CD4-positive, alpha-beta T cell treated with Interleukin-15 for 4 hours (primary cell): ENCODE measurements around the gene TBC1D24.
"Not testable (repeated sequence)": the region's sequence is repeated elsewhere in the genome, so short reads cannot be mapped to it uniquely, and the experiment has no call there.

Experiments
- DNase-seq: peaks from one replicate; pipeline ENCODE4 v3.0.0-alpha.2; 2020; ENCODE audit warnings: low spot score

The TBC1D24 gene

DNA sequence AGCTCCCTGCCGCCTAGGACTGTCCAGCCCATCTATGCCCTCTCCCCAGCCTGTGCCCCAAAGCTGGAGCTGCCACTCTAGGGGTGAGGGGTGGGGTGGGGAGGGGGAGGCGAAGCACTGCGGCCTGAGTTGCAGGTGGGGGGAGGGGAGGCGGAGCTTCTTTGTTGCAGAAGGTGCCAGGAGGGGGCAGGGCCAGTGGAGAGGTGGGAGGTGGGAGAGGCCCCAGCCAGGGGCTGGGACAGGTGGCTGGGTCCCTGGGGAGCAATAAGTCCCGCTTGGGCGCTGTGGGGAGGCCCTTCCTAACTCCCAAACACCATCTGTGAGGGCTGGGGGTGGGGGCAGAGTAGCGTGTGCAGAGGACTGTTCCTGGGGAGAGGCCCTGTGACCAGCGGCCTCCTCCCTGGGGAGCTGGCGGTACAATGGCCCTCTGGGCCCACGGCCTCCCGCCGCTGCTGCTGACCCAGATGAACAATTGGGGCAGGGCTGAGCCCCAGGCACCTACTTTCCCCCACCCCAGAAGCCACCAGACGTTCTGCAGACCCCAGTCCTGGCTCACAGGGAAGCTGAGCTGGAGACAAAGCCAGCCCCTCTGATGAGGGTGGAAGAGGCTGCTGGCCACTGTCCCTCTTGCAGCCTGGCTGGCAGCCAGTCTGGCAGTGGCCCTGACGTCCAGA is 6.1 kb upstream of the TBC1D24 start:
- no peak for DNase-seq

DNA sequence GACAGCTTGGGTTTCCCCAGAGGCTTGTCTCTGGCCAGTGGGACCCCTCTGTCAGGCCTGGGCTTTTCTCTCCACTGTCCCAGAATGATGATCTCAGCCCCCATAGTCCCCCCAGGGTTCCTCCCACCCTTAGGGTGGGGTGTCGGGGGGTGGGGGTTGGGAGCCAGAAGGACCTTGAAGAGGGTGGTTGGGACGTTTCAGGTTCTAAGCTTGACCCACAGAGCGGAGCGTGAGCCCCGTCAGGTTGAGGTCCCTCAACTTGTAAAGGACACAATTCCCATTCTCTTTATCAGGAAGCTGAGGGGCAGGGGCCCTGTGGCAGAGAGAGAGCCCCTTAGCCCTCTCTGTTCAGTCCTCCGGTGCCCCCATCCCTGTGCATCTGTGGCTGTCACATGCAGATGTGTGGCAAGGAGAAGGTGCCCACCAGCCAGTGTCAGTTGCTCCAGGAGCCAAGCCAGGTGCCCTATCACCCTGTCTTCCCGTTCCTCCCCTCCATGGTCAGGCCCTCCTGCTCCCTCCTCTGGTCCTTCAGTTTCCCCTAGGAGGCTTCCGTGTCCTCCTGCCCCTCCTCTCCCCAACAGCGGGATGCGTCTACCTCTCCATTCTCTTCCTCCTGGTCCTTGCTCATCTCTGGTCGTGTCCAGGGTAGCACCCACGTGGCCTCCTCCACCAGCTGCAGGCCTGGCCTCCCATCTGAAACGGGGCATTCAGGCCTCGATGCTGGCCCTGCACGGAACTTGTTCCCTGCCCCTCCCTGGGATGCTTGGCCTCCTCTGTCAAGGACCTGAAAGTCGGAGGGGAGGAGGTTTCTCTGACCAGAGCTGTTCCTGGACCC is 5.3 kb upstream of the TBC1D24 start:
- DNase-seq: no peak

DNA sequence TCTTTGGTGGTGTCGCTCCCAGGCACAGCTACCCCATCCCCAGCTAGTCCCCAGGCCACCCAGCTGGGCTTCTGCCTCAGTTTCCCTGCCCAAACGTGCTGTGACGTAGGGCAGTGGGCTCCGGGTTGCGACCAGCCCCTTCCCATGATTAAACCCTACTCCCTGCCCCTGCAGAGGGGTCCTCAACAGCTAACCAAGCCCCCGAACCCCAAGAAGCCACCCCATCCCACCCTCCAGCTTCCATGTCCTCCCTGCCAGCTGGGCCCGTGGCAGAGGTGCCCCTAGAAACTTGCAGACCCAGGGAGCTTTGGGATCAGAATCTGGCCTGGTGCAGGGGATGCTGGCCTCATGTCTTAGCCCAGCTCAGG is 4.7 kb upstream of the TBC1D24 start:
- no peak for DNase-seq

DNA sequence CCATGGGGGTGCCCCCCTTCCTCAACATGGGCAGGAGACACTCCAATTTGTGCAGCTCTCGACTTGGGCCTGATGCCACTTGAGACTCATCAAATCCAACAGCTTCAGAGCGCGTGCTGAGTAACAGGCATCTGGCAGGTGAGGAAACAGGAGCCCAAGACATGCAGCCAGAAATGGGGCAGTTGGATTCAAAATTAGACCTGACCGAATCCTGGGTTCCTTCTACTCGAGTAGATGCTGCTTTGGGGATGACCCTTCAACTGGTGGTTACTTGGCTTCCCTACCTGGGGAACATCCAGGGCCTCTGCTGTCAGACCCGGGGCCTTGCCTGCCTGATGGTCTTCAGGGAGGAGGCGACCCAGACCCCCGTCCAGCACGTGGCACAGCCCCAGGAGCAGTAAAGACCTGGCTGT is 4.3 kb upstream of the TBC1D24 start:
- DNase-seq: no peak

DNA sequence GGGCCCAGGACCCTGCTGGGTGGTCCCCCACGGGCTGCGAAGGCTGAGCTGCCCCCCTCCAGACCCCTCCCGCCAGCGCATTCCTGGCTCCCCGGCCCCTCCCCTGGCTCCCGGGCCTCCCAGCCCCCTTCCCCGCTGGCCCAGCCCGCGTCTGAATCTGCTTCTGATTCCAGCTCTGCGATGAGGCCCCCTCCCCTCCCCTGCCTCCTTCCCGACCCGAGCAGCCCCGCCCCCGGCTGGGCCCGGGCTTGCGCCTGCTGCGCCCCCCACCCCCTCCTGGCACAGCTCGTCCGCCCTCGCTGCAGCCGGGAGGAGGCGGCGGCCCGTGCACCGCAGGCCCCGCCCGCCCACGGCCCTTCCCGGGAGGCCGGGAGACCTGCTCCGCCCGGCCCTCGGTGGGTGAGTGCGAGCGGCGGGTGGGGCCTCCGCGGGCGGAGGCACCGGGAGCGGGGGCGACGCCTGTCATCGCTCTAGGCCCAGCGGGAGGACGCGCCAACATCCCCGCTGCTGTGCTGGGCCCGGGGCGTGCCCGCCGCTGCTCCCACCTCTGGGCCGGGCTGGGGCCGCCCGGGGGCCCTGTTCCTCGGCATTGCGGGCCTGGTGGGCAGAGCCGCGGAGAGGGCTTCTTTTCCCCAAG is 3.8 kb upstream of the TBC1D24 start, which contains the start of gene NTN3:
TSS of gene NTN3 (plus strand) at position 282 of the 637 bp plus-strand sequence. CDS start 405 bp downstream, outside the sequence.
- no peak for DNase-seq

DNA sequence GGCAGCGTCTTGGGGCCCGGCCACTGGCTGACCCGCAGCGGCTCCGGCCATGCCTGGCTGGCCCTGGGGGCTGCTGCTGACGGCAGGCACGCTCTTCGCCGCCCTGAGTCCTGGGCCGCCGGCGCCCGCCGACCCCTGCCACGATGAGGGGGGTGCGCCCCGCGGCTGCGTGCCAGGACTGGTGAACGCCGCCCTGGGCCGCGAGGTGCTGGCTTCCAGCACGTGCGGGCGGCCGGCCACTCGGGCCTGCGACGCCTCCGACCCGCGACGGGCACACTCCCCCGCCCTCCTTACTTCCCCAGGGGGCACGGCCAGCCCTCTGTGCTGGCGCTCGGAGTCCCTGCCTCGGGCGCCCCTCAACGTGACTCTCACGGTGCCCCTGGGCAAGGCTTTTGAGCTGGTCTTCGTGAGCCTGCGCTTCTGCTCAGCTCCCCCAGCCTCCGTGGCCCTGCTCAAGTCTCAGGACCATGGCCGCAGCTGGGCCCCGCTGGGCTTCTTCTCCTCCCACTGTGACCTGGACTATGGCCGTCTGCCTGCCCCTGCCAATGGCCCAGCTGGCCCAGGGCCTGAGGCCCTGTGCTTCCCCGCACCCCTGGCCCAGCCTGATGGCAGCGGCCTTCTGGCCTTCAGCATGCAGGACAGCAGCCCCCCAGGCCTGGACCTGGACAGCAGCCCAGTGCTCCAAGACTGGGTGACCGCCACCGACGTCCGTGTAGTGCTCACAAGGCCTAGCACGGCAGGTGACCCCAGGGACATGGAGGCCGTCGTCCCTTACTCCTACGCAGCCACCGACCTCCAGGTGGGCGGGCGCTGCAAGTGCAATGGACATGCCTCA is 3.1 kb upstream of the TBC1D24 start:
- DNase-seq: no peak

DNA sequence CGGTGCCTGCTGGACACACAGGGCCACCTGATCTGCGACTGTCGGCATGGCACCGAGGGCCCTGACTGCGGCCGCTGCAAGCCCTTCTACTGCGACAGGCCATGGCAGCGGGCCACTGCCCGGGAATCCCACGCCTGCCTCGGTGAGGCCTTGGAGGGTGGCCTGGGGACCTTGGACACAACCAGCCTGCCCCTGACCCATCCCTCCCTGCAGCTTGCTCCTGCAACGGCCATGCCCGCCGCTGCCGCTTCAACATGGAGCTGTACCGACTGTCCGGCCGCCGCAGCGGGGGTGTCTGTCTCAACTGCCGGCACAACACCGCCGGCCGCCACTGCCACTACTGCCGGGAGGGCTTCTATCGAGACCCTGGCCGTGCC is 2.5 kb upstream of the TBC1D24 start:
- DNase-seq: no peak

DNA sequence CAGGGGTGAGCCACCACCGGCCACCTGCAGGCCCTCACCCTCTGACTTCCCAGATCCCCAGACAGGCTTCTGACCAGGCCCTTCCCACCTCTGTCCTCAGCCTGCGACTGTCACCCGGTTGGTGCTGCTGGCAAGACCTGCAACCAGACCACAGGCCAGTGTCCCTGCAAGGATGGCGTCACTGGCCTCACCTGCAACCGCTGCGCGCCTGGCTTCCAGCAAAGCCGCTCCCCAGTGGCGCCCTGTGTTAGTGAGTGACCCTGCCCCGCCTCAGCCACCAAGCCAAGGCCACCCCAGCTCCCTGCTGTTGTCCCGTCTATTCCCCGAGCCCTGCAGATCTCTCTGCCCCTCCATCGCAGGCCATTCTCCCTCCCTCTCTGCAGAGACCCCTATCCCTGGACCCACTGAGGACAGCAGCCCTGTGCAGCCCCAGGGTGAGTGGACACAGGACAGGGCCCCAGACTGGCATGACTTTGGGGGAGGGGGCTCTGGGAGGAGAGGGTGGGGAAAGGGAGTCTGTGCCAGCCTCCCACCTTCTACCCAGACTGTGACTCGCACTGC is 2.0 kb upstream of the TBC1D24 start:
- DNase-seq: no peak

DNA sequence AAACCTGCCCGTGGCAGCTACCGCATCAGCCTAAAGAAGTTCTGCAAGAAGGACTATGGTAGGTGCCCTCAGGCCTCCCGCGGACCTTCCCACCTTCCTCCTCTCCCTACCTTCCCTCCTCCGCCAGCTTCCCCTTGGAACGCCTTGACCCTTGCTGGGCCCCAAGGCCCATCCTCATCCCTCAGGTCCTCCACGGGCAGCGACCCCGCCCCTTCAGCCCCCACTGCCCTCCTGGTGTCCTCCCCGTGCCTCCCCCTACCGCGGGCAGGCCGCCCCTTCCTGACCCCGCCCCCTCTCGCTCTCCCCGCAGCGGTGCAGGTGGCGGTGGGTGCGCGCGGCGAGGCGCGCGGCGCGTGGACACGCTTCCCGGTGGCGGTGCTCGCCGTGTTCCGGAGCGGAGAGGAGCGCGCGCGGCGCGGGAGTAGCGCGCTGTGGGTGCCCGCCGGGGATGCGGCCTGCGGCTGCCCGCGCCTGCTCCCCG is 1.4 kb upstream of the TBC1D24 start:
- DNase-seq: peak; percentile 9

DNA sequence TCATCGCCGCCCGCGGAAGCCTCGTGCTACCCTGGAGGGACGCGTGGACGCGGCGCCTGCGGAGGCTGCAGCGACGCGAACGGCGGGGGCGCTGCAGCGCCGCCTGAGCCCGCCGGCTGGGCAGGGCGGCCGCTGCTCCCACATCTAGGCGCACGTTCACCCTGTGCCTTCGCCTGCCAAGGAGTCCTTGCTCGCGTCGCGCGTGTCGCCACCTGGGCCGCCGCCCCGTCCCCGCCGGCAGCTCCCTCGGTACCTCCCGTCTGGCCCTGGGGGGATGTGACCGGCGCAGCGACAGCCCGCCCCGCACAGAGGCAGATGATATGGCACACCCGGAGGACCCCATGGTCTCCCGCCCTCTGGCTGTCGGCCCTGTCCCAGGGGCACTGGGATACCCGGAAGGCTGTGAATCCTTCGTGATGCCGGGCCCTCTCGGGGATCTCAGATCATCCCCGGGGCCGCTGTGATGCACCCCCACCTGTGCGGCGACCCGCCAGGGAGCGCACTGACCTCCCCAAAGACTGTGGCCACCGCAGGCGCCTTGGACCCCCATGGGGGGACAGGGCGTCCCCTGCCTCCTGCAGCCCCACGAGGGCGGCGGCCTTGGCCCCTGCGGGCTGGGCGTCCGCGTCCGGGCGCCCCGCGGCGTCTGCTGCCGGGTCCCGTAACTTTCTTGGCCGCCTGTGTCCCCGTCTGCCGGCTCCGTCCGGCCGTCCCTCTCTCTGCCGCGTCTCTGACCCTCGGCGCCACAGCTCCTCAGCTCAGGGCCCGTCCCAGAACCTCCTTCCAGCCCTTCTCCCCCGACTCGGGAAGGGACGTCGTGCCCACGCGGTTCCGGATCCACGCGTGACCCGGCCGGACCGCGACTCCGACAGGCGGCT is 689 bp upstream of the TBC1D24 start:
- peak; percentile 59 for DNase-seq

DNA sequence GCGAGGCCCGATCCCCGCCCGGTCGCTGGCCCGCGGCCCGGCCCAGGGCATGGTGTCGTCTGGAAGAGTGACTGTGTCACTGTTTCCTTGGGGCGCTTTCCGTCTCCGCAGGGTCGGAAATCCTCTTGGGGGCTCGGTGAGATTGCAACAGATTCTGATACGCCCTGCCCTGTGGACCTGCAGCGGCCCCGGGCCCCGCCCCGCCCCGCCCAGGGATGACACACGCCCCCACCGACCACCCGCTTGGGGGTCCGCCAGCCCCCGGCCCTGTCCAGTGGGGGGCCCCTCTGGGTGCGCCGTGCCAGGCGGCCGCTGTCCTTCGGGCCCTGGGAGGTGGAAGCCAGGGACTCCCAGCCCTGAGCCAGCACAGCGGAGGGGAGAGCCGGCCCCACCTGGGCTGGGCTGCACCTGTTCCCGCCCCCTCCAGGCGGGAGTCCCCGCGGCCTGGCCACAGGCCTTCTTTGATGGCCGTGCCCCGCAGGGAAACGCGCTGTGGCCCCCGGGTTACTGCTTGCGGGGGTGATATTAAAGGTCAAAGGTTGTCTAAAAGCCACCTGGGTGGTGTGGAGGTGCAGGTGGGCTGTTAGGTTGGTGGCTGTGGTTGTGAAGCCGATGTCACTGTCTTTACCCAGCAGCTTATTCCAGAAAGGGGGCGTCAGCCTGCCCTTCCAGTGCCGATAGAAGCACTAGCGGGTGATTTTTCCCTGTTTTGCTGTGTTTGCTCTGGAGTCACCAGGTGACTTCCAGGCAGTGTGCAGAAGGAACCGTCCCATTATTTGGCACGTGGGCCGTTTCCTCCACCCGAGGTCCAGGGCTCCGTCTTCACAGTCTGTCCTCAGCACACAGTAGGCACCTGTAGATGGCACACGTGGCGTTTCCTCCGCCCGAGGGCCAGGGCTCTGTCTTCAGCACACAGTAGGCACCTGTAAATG is 752 bp downstream of the TBC1D24 start:
- DNase-seq: peak; percentile 16

DNA sequence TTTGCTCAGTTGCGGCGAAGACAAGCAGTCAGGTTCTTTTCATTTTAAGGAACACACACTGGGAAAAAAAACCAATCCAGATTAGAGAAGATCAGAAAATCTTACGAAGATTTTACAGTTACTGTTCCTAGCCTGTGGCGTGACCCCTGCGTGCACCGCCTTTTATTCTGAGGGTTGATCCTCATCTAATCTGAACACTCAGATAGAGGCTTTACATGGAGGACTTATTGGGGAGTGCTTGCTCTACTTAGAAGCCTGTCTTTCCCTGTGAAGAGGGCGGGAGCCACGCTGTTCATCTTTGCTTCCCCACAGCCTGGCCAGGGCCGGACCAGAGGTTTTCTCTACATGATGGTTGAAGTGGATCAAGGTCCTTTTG is 1.4 kb downstream of the TBC1D24 start:
- DNase-seq: no peak

DNA sequence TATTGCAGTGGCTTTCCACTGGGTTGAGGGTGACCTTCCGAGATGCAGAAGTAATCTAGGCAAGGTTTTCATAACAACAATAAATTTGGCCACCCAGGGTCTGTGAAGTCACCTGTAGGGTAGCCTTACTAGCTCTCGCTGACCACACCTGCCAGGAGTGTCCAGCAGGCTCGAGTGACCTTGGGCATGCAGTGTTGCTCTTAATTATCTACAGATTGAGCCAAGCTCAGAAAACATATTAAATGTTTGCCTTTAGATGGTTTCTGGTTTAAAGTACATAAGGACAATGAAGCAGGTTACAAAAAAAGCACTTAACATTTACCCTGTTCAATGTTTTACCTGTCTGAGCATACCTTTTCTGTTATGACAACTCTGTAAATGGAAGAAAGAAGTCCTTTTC is 1.8 kb downstream of the TBC1D24 start:
- no peak for DNase-seq

DNA sequence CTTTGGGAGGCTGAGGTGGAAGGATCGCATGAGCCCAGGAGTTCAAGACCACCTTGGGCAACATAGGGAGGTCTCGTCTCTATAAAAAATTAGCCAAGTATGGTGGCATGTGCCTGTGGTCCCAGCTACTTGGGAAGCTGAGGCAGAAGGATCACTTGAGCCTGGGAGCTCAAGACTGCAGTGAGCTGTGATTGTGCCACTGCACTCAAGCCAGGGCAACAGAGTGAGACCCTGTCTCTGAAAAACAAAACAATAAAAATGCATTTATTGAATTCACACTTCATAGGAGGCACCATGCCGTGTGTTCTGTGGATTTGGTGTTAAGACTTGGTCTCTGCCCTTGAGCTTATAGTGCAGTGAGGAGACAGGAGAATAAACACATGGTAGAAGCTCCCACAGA is 2.4 kb downstream of the TBC1D24 start:
- DNase-seq: no peak

DNA sequence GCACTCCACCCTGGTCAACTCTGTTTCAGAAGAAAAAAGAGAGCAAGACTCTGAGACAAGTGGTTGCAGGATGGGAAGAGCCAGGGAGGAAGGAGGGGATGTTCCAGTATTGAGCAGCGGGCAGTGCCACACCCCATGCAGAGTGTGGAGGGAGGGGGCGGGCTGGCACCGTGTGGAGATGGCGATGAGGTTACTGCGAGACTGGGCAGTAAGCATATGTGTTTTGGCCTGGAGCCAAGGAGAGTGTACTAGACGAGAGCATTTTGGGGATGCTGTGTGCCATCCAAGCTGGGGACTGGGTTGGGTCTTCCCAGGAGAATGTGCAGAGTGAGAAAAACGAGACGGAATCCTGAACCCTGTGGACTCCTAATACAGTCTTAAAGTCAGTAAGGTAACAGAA is 3.4 kb downstream of the TBC1D24 start:
- DNase-seq: no peak

DNA sequence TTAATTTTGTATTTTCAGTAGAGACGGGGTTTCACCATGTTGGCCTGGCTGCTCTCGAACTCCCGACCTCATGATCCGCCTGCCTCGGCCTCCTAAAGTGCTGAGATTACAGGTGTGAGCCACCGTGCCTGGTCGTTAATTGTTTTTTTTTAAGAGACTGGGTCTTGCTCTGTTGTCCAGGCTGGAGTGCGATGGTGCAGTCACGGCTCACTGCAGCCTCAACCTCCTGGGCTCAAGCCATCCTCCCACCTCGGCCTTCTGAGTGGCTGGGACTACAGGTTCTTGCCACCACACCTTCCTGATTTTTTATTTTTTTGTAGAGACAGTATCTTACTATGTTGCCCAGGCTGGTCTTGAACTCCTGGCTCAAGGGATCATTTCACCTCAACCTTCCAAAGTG is 5.1 kb downstream of the TBC1D24 start:
- not testable (repeated sequence) for DNase-seq

DNA sequence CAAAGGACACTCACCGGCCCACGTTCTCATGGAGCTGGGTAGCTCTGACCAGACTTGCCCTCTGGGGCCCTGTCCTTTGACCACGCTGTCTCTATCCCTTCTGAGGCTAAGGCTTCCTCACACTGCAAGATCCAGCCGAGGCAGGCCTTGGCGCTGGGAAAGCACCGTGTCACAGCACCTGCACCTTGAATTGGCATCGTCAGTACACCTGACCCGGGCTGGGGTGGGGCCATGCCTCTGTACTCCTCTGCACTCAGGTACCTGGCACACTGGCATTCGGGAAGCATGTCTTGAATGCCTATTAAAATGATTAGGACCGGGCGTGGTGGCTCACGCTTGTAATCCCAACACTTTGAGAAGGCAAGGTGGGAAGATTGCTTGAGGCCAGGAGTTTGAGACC is 6.0 kb downstream of the TBC1D24 start:
- DNase-seq: no peak

DNA sequence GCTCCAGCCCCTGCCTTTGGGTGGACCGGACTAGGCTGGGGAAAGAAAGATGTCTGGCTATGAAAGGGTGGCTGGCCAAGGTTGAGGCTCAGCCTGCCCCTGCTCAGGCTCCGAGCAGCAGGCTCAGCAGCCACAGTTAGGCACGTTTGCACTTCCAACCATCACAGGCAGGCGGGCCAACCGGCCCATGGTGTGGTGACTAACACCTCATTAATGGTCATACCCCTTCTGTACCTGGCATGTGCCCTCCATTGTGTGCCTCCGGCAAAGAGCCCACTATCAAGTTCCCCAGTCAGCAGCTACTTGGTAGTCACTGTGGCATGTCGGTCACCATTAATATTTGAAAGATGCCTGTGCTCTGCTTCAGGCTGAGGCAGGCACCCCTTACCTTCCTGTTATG is 6.7 kb downstream of the TBC1D24 start:
- no peak for DNase-seq

DNA sequence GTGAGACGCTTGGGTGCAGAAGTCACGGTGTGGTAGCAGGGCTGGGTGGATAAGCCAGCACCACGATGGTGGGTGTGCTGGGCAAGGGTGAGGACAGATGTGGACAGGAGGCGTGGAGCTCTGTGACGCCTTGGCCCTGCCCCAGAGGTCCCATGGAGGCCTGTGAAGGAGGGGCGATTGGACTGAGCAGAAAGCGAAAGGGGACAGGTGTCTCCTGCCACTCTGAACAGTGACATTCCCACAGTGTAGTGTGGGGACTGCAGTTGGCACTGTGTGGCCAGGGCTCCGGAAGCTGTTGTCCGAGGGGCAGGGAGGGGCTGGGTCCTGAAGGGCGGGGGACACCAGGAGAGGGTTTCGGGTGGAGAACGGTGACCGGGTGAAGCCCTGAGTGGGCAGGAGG is 7.3 kb downstream of the TBC1D24 start:
- no peak for DNase-seq
